Measurements from ENCODE around the gene SPATA46. TPM values are rescaled to one million over a fixed set of nuclear protein-coding genes. Genes with fewer than 3 reads are reported as not detected.

SPATA46 gene
- total and polyA plus RNA-seq, 7 donors: not detected

DNA sequence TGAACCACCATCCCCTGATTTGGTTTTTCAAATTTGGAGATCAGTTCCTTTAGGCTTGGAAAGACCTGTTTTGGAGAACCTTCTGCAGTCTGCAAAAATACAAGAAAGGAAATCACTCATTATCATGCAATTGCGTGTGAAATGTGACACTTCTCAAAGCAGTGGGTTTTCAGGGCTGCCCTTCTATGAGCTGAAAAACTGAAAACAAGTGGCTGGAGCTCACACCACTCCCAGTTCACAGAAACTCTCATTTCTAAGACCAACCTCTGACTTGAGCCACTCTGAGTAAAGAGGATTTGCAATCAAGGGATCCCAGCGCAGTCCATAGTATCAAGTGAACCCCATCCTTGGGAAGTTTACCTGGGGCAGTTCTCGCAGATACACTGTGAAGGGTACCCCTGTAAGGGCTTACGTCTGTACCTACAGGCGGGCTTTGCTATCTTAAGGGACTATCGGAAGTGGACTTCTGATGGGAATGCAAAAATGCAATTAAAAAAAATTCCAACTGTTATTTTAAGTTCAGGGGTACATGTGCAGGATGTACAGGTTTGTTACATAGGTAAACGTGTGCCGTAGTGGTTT lies 22.4 kb upstream of the SPATA46 start:
- H3K27me3 ChIP-seq: peaks cover 0 to 13% (median 0%) of the 10 kb centered on the region in 3 donors
- no peaks in the 10 kb centered on the region for H3K36me3 ChIP-seq
- 87 to 92% methylated on average over 8 of the region's 8 CpGs for WGBS, 2 donors
- no peak for DNase-seq
- no peak overlapping the region for H3K27ac ChIP-seq
- no peak overlapping the region for H3K4me3 ChIP-seq
- H3K9me3 ChIP-seq: no peaks in the 10 kb centered on the region
- H3K4me1 ChIP-seq: no peaks in the 10 kb centered on the region
- intact Hi-C loops (cut with DNase I): no loop called here
- TF ChIP-seq EP300 (IDR thresholded peaks at IDR 0.05): no peak
- TF ChIP-seq POLR2A (IDR thresholded peaks at IDR 0.05): no peak
- no peak for TF ChIP-seq POLR2AphosphoS5 (IDR thresholded peaks at IDR 0.05)
- TF ChIP-seq, protein P1, sequence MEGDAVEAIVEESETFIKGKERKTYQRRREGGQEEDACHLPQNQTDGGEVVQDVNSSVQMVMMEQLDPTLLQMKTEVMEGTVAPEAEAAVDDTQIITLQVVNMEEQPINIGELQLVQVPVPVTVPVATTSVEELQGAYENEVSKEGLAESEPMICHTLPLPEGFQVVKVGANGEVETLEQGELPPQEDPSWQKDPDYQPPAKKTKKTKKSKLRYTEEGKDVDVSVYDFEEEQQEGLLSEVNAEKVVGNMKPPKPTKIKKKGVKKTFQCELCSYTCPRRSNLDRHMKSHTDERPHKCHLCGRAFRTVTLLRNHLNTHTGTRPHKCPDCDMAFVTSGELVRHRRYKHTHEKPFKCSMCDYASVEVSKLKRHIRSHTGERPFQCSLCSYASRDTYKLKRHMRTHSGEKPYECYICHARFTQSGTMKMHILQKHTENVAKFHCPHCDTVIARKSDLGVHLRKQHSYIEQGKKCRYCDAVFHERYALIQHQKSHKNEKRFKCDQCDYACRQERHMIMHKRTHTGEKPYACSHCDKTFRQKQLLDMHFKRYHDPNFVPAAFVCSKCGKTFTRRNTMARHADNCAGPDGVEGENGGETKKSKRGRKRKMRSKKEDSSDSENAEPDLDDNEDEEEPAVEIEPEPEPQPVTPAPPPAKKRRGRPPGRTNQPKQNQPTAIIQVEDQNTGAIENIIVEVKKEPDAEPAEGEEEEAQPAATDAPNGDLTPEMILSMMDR (IDR thresholded peaks at IDR 0.05): no peak

DNA sequence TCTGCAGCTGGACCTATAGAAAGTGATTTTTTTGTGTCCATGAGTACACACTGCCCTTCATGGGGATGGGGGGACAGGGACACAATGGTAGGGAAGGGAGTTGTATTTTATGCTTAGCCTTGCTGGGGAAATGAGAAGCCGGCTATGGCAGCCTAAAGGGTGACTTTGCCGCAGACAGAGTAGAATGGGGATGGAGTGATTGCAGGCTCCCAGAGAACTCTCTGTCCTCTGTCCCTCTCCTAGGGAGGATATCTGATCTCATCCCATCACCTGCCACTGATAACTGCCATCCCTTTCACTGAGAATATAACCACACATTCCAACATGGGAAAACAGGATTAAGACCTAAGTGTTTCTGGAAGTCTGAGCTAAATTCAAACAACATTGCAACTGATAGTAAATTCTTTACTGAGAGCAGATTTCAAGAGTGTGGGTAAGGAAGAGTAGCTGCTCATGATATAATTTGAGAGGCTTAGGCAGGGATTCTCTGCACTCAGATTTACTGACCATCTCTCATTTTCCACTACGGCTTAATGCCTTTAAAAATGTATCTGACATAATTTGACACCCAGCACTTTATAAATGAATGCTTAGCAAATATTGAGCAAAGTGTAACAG lies 21.4 kb upstream of the SPATA46 start:
- intact Hi-C loops (cut with DNase I): no loop called here
- 75 to 78% methylated on average over 3 of the region's 3 CpGs for WGBS, 2 donors

DNA sequence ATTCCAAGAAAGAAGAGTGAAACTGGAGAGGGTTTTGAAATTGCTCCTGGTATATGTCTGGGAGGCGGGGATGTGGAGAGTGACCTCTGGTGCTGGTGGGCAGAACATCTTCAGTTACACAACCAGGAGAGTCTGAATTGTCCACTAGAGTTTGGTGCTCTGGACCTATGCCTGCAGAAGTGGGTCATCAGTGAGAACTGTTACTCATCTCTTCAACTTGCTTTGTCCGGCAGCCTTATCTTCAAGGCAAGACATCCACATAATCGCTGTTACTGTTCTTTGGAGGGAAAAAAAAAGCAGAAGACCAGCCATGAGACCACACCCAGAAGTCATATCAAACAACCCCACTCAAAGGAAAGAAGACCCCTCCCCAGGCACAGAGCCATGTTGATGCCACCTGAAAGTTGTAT lies 20.4 kb upstream of the SPATA46 start:
- DNase-seq: no peak
- H3K4me3 ChIP-seq: no peak overlapping the region
- H3K9me3 ChIP-seq: no peaks in the 10 kb centered on the region
- H3K27ac ChIP-seq: no peak overlapping the region
- TF ChIP-seq, protein P1 (IDR thresholded peaks at IDR 0.05): no peak
- TF ChIP-seq EP300 (IDR thresholded peaks at IDR 0.05) (no peak), POLR2A (IDR thresholded peaks at IDR 0.05) (no peak), POLR2AphosphoS5 (IDR thresholded peaks at IDR 0.05) (no peak)
- intact Hi-C loops (cut with DNase I): no loop called here
- H3K4me1 ChIP-seq: no peaks in the 10 kb centered on the region
- peaks cover 0 to 13% (median 0%) of the 10 kb centered on the region in 3 donors for H3K27me3 ChIP-seq
- WGBS, 2 donors: 87 to 88% methylated on average over 3 of the region's 3 CpGs
- no peaks in the 10 kb centered on the region for H3K36me3 ChIP-seq

More for the DNA sequence above, 21.4 kb upstream of the SPATA46 start:
- H3K4me3 ChIP-seq: no peak overlapping the region
- no peak for DNase-seq
- TF ChIP-seq EP300 (IDR thresholded peaks at IDR 0.05) (no peak), POLR2A (IDR thresholded peaks at IDR 0.05) (no peak), POLR2AphosphoS5 (IDR thresholded peaks at IDR 0.05) (no peak)
- TF ChIP-seq, protein P1 (IDR thresholded peaks at IDR 0.05): no peak
- H3K27me3 ChIP-seq: peaks cover 0 to 13% (median 0%) of the 10 kb centered on the region in 3 donors
- H3K36me3 ChIP-seq: no peaks in the 10 kb centered on the region
- no peaks in the 10 kb centered on the region for H3K9me3 ChIP-seq
- no peak overlapping the region for H3K27ac ChIP-seq
- H3K4me1 ChIP-seq: no peaks in the 10 kb centered on the region

DNA sequence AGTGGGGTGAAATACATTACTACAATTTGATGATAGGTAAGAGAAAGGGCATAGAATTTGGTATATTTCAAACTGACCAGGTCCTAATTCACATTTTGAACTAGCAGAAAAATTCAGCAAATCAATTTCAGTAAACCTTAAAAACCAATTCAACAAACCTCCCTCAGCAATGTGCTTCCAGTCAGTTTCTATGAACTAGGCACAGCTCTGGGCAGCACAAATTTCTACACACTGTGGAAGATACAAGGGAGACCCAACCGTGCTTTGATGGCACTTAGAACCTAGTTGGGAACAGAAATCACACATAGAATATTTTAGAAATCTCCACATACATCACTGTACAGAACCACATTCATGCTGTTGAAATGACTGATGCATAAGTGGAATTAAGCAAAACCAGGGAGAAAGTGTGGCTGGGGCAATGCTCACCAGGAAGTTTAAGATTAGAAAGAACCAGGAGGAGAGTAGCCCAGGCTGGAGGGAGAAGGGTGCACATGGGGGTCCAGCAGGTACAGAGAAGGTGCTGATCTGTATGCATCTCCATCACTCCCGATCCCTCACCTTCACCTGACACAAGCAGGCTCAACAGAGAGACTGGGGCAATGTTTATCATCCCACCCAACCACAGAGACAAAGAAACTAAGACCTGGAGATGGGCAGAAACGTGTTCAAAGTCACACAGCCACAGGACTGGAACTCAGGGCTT lies 19.7 kb upstream of the SPATA46 start:
- WGBS, 2 donors: 83 to 84% methylated on average over 3 of the region's 3 CpGs
- H3K27me3 ChIP-seq: peaks cover 0 to 13% (median 0%) of the 10 kb centered on the region in 3 donors
- H3K36me3 ChIP-seq: no peaks in the 10 kb centered on the region
- TF ChIP-seq, protein P1 (IDR thresholded peaks at IDR 0.05): no peak
- no peak for TF ChIP-seq POLR2AphosphoS5 (IDR thresholded peaks at IDR 0.05)
- DNase-seq: no peak
- H3K9me3 ChIP-seq: no peaks in the 10 kb centered on the region
- no peak overlapping the region for H3K4me3 ChIP-seq
- H3K27ac ChIP-seq: no peak overlapping the region
- H3K4me1 ChIP-seq: peaks cover 0 to 3% (median 0%) of the 10 kb centered on the region in 4 donors
- intact Hi-C loops (cut with DNase I): no loop called here
